AG09309 (cell line): Measurements from ENCODE around the gene FHOD3.

Experiments
- DNase-seq: peaks from one replicate; pipeline ENCODE4 v3.0.0-alpha.2; 2010; ENCODE audit warnings: low read depth
- H3K4me3 ChIP-seq: 2 replicates; pipeline ENCODE4 v1.5.1; 2011; ENCODE audit warnings: mild to moderate bottlenecking, low read depth, low read length, moderate library complexity; ENCODE audit not compliant: control insufficient read depth
- TF ChIP-seq, protein P1 (sequence below): IDR thresholded peaks from 2 replicates; pipeline ENCODE4 v1.5.1; 2011; ENCODE audit warnings: mild to moderate bottlenecking, low read depth, low read length, inconsistent platforms; ENCODE audit not compliant: insufficient read depth, control insufficient read depth; ENCODE audit errors: missing control alignments

Gene FHOD3

DNA sequence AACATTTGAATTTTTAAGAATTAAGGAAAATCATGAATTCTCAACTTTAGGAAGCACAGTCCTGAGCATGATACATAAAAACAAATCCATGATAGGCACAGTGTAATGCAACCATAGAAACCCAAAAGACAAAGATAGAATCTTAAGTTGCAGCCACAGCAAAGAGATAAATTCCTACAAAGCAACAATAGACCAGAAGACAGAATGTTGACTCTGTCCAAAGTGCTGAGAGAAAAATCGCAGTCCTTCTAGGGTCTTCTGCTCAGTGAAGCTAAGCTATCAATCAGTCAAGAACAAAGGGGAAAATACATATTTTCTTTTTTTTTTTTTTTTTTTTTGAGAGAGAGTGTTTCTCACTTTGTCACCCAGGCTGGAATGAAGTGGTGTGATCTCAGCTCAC, 22.0 kb upstream of the FHOD3 start:
- TF ChIP-seq, protein P1, sequence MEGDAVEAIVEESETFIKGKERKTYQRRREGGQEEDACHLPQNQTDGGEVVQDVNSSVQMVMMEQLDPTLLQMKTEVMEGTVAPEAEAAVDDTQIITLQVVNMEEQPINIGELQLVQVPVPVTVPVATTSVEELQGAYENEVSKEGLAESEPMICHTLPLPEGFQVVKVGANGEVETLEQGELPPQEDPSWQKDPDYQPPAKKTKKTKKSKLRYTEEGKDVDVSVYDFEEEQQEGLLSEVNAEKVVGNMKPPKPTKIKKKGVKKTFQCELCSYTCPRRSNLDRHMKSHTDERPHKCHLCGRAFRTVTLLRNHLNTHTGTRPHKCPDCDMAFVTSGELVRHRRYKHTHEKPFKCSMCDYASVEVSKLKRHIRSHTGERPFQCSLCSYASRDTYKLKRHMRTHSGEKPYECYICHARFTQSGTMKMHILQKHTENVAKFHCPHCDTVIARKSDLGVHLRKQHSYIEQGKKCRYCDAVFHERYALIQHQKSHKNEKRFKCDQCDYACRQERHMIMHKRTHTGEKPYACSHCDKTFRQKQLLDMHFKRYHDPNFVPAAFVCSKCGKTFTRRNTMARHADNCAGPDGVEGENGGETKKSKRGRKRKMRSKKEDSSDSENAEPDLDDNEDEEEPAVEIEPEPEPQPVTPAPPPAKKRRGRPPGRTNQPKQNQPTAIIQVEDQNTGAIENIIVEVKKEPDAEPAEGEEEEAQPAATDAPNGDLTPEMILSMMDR: no peak
- H3K4me3 ChIP-seq: no peak overlapping the region
- DNase-seq: no peak

DNA sequence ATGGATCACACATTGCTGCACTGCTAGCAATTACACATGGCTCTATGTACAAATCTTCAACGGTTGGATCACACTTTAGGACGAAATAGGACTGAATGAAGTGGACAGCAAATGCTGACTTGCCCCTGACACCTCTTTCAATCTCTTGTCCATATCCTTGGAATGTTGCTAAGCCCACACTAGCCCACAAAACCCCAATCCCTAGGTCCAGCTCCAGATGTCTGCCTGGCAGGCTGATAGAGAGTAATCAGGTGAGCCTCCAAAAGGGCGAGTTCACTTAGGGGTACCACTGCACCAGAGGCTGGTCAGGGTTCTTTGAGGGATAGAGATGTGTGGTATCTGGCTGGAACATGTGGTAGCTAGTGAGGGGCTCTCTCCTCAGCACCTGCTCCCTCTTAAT, 18.5 kb upstream of the FHOD3 start:
- TF ChIP-seq, protein P1: no peak
- no peak overlapping the region for H3K4me3 ChIP-seq
- DNase-seq: no peak

DNA sequence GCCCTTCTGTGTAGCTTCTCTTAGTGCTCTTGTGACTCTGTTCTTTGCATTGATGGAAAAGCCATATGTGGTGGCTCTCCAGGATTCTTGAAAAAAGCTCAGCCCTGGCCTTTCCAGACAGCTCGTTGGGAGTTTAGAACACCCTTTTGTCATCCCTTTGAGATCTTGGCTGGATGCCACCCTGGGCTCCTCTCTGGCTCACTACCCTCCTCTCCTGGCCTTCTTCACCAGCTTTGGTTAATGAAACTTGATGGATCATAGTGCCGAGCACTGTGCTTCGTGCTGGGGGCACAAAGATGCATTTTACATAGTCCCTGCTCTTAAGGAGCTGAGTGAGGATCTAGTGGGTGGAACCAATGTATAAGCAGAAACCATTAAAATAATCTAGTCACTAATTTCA, 15.6 kb upstream of the FHOD3 start:
- TF ChIP-seq, protein P1: no peak
- DNase-seq: no peak
- no peak overlapping the region for H3K4me3 ChIP-seq

DNA sequence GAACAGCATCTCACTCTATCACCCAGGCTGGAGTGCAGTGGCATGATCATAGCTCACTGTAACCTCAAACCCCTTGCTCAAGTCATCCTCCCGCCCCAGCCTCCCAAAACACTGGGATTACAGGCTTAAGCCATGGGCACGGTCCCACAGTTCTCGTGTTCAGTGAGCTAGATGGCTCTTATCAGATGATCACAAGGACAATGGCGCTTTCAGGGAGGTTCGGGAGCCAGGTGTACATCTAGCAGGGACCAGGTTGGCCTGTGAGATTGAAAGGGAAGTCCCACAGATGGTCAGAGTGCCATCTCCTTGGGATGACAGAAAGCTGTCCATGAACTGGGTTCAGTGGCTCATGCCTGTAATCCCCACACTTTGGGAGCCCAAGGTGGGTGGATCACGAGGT, 14.1 kb upstream of the FHOD3 start:
- no peak overlapping the region for H3K4me3 ChIP-seq
- TF ChIP-seq, protein P1: no peak
- no peak for DNase-seq

DNA sequence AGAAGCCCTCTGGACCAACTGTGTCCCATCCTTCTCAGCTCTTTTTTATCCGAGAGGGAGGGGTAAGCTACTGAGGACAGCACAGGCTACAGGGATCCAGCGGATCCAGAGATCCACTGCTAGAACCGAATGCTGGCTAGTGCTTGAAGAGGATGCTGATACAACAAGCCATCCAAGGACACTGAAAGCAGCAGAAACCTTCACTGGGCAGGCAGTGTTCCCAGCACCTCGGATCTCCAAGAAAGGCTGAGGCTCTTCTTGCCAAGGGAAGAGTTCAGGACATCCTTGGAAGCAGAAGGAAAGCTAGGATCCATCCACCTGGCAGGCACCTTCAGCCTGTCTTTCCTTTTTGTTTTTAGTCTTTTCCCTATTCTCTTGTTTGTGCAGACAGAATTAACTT, 13.2 kb upstream of the FHOD3 start:
- H3K4me3 ChIP-seq: no peak overlapping the region
- TF ChIP-seq, protein P1: no peak
- DNase-seq: no peak

DNA sequence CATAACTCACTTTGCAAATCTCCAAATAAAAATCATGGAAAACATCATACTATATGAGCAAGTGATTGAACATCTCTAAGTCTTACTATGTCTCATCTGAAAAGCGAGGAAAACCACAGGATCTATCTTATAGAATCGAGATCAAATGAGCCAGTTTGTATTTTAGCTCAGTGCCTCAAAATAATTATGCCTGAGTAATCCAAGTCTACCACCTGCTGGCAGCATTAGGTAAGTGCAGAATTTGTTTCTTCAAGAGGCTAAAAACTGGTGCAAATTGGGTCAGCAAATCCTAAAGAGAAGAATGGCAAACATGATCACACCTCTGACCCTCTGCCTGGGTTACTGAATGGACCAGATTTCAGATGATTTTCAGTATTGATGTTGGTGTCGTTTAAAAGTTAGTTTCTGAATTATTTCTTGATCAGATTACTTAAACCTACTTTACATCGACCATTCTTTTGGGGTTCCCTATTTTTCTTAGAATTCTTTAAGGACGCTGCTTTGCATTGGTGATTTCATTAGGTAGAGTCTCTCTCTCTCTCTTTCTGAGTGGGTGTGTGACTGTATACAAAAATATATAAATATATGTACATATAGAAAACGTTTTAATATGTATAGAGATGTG, 12.7 kb upstream of the FHOD3 start:
- TF ChIP-seq, protein P1: peak; percentile 80
- no peak overlapping the region for H3K4me3 ChIP-seq
- no peak for DNase-seq

DNA sequence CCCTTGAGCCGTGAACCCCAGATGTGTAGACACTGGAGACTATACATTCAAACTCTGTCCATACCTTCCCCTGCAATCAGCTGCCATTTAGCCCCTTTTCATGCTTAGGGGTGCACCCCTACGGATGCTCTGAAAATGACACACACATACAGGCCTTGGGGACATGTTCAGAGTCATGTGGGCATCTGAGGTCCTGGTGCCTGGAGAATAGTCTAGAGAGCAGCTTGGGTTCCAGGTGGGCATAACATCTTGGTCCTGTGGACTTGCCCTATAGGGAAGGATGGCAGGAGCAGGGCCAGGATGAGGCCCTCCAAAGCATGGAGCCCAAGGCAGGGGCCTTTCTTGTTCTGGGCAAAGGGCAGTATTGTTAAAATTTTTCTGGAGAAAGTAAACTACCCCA, 9.9 kb upstream of the FHOD3 start:
- TF ChIP-seq, protein P1: no peak
- DNase-seq: no peak
- no peak overlapping the region for H3K4me3 ChIP-seq
